ENCODE data around the gene APBA2. TPM values are rescaled to one million over a fixed set of nuclear protein-coding genes. Genes with fewer than 3 reads are reported as not detected.

Gene APBA2
- total and polyA plus RNA-seq, 2 of the 13 experiments (the other 11 are each of a cell fraction or from before 2014, with no cell fraction given): 0.62 to 2.3 TPM

GRCh38 chr15:29034593-29035335, 149.0 kb downstream of the APBA2 start (continued):
- TF ChIP-seq, protein P1, sequence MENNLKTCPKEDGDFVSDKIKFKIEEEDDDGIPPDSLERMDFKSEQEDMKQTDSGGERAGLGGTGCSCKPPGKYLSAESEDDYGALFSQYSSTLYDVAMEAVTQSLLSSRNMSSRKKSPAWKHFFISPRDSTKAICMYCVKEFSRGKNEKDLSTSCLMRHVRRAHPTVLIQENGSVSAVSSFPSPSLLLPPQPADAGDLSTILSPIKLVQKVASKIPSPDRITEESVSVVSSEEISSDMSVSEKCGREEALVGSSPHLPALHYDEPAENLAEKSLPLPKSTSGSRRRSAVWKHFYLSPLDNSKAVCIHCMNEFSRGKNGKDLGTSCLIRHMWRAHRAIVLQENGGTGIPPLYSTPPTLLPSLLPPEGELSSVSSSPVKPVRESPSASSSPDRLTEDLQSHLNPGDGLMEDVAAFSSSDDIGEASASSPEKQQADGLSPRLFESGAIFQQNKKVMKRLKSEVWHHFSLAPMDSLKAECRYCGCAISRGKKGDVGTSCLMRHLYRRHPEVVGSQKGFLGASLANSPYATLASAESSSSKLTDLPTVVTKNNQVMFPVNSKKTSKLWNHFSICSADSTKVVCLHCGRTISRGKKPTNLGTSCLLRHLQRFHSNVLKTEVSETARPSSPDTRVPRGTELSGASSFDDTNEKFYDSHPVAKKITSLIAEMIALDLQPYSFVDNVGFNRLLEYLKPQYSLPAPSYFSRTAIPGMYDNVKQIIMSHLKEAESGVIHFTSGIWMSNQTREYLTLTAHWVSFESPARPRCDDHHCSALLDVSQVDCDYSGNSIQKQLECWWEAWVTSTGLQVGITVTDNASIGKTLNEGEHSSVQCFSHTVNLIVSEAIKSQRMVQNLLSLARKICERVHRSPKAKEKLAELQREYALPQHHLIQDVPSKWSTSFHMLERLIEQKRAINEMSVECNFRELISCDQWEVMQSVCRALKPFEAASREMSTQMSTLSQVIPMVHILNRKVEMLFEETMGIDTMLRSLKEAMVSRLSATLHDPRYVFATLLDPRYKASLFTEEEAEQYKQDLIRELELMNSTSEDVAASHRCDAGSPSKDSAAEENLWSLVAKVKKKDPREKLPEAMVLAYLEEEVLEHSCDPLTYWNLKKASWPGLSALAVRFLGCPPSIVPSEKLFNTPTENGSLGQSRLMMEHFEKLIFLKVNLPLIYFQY (CRISPR knock-in tag; IDR thresholded peaks at IDR 0.05; ENCODE audit: borderline replicate concordance): no peak
- no peak for TF ChIP-seq SMAD1 (CRISPR knock-in tag; IDR thresholded peaks at IDR 0.05; ENCODE audit: borderline replicate concordance, low read depth)
- TF ChIP-seq ATF7 (IDR thresholded peaks at IDR 0.05): no peak
- no peak for TF ChIP-seq ATF7 (CRISPR knock-in tag; IDR thresholded peaks at IDR 0.05)
- TF ChIP-seq ZFP36L1 (CRISPR knock-in tag; IDR thresholded peaks at IDR 0.05): no peak
- no peak for TF ChIP-seq BCL3 (CRISPR knock-in tag; IDR thresholded peaks at IDR 0.05)
- TF ChIP-seq ZFY (CRISPR knock-in tag; IDR thresholded peaks at IDR 0.05): no peak
- no peak for TF ChIP-seq ZNF160 (CRISPR knock-in tag; IDR thresholded peaks at IDR 0.05)
- no peak for TF ChIP-seq RBM22 (optimal IDR thresholded peaks at IDR 0.05; ENCODE audit: low read length)
- TF ChIP-seq ZNF773 (CRISPR knock-in tag; IDR thresholded peaks at IDR 0.05; ENCODE audit: borderline replicate concordance): no peak
- TF ChIP-seq, protein P2, sequence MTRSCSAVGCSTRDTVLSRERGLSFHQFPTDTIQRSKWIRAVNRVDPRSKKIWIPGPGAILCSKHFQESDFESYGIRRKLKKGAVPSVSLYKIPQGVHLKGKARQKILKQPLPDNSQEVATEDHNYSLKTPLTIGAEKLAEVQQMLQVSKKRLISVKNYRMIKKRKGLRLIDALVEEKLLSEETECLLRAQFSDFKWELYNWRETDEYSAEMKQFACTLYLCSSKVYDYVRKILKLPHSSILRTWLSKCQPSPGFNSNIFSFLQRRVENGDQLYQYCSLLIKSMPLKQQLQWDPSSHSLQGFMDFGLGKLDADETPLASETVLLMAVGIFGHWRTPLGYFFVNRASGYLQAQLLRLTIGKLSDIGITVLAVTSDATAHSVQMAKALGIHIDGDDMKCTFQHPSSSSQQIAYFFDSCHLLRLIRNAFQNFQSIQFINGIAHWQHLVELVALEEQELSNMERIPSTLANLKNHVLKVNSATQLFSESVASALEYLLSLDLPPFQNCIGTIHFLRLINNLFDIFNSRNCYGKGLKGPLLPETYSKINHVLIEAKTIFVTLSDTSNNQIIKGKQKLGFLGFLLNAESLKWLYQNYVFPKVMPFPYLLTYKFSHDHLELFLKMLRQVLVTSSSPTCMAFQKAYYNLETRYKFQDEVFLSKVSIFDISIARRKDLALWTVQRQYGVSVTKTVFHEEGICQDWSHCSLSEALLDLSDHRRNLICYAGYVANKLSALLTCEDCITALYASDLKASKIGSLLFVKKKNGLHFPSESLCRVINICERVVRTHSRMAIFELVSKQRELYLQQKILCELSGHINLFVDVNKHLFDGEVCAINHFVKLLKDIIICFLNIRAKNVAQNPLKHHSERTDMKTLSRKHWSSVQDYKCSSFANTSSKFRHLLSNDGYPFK (CRISPR knock-in tag; IDR thresholded peaks at IDR 0.05; ENCODE audit: borderline replicate concordance): no peak
- TF ChIP-seq ZHX1 (CRISPR knock-in tag; IDR thresholded peaks at IDR 0.05; ENCODE audit: low read depth): no peak

Data from HepG2 (cell line).